ENCODE data around the gene FGF9.

- TF ChIP-seq CTCF (conservative IDR thresholded peaks at IDR 0.05; ENCODE audit: low read length) (no peak), EZH2phosphoT487 (IDR thresholded peaks at IDR 0.05; ENCODE audit: borderline replicate concordance, low read depth, low read length) (no peak)
Measured at GRCh38 chr13:21663197-21663596, 7.7 kb upstream of the FGF9 start.

All from OCI-LY7 (cell line).